NCI-H345 treated with DMSO at 0.1 percent for 48 hours (cell line): ENCODE data around the gene DNAJC15.
"Not testable (repeated sequence)": the region's sequence is repeated elsewhere in the genome, so short reads cannot be mapped to it uniquely, and the experiment has no call there.

Experiments used
- DNase-seq: peaks from one replicate; lab custom pipeline; 2025; ENCODE audit not compliant: unreplicated experiment; lab: John Stamatoyannopoulos, UW

The DNAJC15 gene

GRCh38 chr13:43023289-43023963, at the start of gene DNAJC15:
DNAJC15 (plus strand) TSS chr13:43023586; CDS start chr13:43023627, 41 bp downstream.
- DNase-seq = no peak

GRCh38 chr13:42976066-42976465, 47.3 kb upstream of the DNAJC15 start:
- DNase-seq = no peak

GRCh38 chr13:42977219-42977659, 46.1 kb upstream of the DNAJC15 start:
- no peak for DNase-seq

- DNase-seq = no peak
Observed at GRCh38 chr13:42981317-42981716, 42.1 kb upstream of the DNAJC15 start.

GRCh38 chr13:42981853-42982252, 41.5 kb upstream of the DNAJC15 start:
- DNase-seq = no peak

- DNase-seq = no peak
Observed at GRCh38 chr13:42984026-42984425, 39.4 kb upstream of the DNAJC15 start.

- DNase-seq = no peak
Observed at GRCh38 chr13:42984691-42985090, 38.7 kb upstream of the DNAJC15 start.

GRCh38 chr13:42985312-42986175, 37.8 kb upstream of the DNAJC15 start:
- no peak for DNase-seq

- no peak for DNase-seq
Observed at GRCh38 chr13:42986176-42986574, 37.2 kb upstream of the DNAJC15 start.

GRCh38 chr13:42990291-42991232, 32.8 kb upstream of the DNAJC15 start:
- peak; percentile 9 for DNase-seq

- DNase-seq = not testable (repeated sequence)
Observed at GRCh38 chr13:42991233-42991897, 32.0 kb upstream of the DNAJC15 start.

- no peak for DNase-seq
Observed at GRCh38 chr13:42991898-42992763, 31.3 kb upstream of the DNAJC15 start, which contains the start of gene EPSTI1. EPSTI1 (minus strand) TSS chr13:42992241; CDS start chr13:42992165, 76 bp downstream.

GRCh38 chr13:42992764-42993122, 30.6 kb upstream of the DNAJC15 start:
- no peak for DNase-seq

- no peak for DNase-seq
Observed at GRCh38 chr13:42994878-42995277, 28.5 kb upstream of the DNAJC15 start.

- DNase-seq = no peak
Observed at GRCh38 chr13:42996584-42996983, 26.8 kb upstream of the DNAJC15 start.

GRCh38 chr13:42997381-42997780, 26.0 kb upstream of the DNAJC15 start:
- DNase-seq = no peak

- DNase-seq = no peak
Observed at GRCh38 chr13:42999491-42999890, 23.9 kb upstream of the DNAJC15 start.

GRCh38 chr13:43000676-43001075, 22.7 kb upstream of the DNAJC15 start:
- DNase-seq = no peak

- DNase-seq = no peak
Observed at GRCh38 chr13:43002021-43002420, 21.4 kb upstream of the DNAJC15 start.

- DNase-seq = no peak
Observed at GRCh38 chr13:43003010-43003409, 20.4 kb upstream of the DNAJC15 start.
